Mammary epithelial cell (primary cell): ENCODE measurements around the gene H3-3A.

ENCODE experiments used
- EZH2 ChIP-seq: IDR thresholded peaks from 2 replicates; pipeline ENCODE4 v1.6.1; 2012; ENCODE audit warnings: low read length, inconsistent platforms, borderline replicate concordance
- TF ChIP-seq, protein P1 (sequence below), 2 donors: IDR thresholded peaks in 1 of 2; conservative IDR thresholded peaks in 1 of 2; 2 replicates each; pipeline ENCODE4 v1.5.1; 2011 to 2012; ENCODE audit warnings: inconsistent platforms in 2 of 2, low read length in 2 of 2, mild to moderate bottlenecking in 2 of 2, control low read depth in 1 of 2, low read depth in 1 of 2; ENCODE audit not compliant: insufficient read depth in 1 of 2; ENCODE audit errors: extremely low read depth in 1 of 2

DNA sequence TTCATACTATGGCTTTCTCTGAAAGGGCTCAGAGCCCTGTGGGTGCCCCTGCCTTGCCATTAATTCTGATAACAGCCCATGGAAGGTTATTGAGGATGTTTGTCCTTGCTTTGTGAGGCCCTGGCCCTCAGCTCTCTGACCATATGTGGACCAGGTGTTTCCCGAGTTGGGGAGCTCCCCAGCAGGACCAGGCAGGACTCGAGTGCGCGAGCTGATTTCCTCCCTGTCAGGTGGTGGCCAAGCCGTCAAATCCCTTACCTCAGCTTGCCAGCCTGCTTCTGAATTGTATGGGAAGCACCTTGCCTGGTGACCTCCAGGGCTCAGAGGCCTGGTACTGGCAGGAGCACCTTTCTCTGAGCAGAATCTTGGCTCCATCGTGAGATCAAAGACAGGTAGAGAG is 45.4 kb upstream of the H3-3A start:
- TF ChIP-seq, protein P1, sequence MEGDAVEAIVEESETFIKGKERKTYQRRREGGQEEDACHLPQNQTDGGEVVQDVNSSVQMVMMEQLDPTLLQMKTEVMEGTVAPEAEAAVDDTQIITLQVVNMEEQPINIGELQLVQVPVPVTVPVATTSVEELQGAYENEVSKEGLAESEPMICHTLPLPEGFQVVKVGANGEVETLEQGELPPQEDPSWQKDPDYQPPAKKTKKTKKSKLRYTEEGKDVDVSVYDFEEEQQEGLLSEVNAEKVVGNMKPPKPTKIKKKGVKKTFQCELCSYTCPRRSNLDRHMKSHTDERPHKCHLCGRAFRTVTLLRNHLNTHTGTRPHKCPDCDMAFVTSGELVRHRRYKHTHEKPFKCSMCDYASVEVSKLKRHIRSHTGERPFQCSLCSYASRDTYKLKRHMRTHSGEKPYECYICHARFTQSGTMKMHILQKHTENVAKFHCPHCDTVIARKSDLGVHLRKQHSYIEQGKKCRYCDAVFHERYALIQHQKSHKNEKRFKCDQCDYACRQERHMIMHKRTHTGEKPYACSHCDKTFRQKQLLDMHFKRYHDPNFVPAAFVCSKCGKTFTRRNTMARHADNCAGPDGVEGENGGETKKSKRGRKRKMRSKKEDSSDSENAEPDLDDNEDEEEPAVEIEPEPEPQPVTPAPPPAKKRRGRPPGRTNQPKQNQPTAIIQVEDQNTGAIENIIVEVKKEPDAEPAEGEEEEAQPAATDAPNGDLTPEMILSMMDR (conservative IDR thresholded peaks at IDR 0.05 in 1 of 2, IDR thresholded peaks at IDR 0.05 in 1 of 2; ENCODE audit: extremely low read depth in 1 of 2, insufficient read depth in 1 of 2, low read depth in 1 of 2, low read length in 2 of 2), result no peak
- TF ChIP-seq EZH2, result no peak
